Measurements from ENCODE around the gene TOLLIP.
"Not testable (repeated sequence)": the region's sequence is repeated elsewhere in the genome, so short reads cannot be mapped to it uniquely, and the experiment has no call there.

Gene TOLLIP

GRCh38 chr11:1271002-1271401 is 38.4 kb downstream of the TOLLIP start:
- TF ChIP-seq CTCF (IDR thresholded peaks at IDR 0.05; ENCODE audit: low read depth, low read length), result no peak
- Histone ChIP-seq H3K27me3 (ENCODE audit: insufficient read depth, low read depth, severe bottlenecking) (no peaks in the 10 kb centered on the region), H3K36me3 (peaks cover 10% of the 10 kb centered on the region), H3K27ac (no peak overlapping the region), H3K9me3 (ENCODE audit: severe bottlenecking) (no peaks in the 10 kb centered on the region), H3K4me3 (ENCODE audit: low read depth, low read length) (no peak overlapping the region)
- DNase-seq, result no peak

GRCh38 chr11:1270476-1270875 is 39.0 kb downstream of the TOLLIP start:
- TF ChIP-seq CTCF (IDR thresholded peaks at IDR 0.05; ENCODE audit: low read depth, low read length), result no peak
- Histone ChIP-seq H3K36me3 (peaks cover 6% of the 10 kb centered on the region), H3K4me3 (ENCODE audit: low read depth, low read length) (no peak overlapping the region), H3K9me3 (ENCODE audit: severe bottlenecking) (peaks cover 4% of the 10 kb centered on the region), H3K27ac (no peak overlapping the region), H3K27me3 (ENCODE audit: insufficient read depth, low read depth, severe bottlenecking) (no peaks in the 10 kb centered on the region)
- no peak for DNase-seq

GRCh38 chr11:1269957-1270356 is 39.5 kb downstream of the TOLLIP start:
- Histone ChIP-seq H3K9me3 (ENCODE audit: severe bottlenecking) (peaks cover 8% of the 10 kb centered on the region), H3K27ac (no peak overlapping the region), H3K36me3 (peaks cover under 1% of the 10 kb centered on the region), H3K4me3 (ENCODE audit: low read depth, low read length) (no peak overlapping the region), H3K27me3 (ENCODE audit: insufficient read depth, low read depth, severe bottlenecking) (no peaks in the 10 kb centered on the region)
- TF ChIP-seq CTCF (IDR thresholded peaks at IDR 0.05; ENCODE audit: low read depth, low read length), result no peak
- DNase-seq, result no peak

GRCh38 chr11:1267441-1268100 is 41.9 kb downstream of the TOLLIP start:
- H3K4me3 ChIP-seq (ENCODE audit: low read depth, low read length), result no peak overlapping the region
- H3K9me3 ChIP-seq (ENCODE audit: severe bottlenecking), result peaks cover 12% of the 10 kb centered on the region
- no peaks in the 10 kb centered on the region for H3K36me3 ChIP-seq
- no peak overlapping the region for H3K27ac ChIP-seq
- H3K27me3 ChIP-seq (ENCODE audit: insufficient read depth, low read depth, severe bottlenecking), result no peaks in the 10 kb centered on the region
- no peak for DNase-seq
- TF ChIP-seq CTCF (IDR thresholded peaks at IDR 0.05; ENCODE audit: low read depth, low read length), result no peak

GRCh38 chr11:1266976-1267375 is 42.5 kb downstream of the TOLLIP start:
- H3K36me3 ChIP-seq; H3K27me3 ChIP-seq (ENCODE audit: insufficient read depth, low read depth, severe bottlenecking); H3K4me3 ChIP-seq (ENCODE audit: low read depth, low read length); DNase-seq; H3K27ac ChIP-seq: not testable (repeated sequence)
- peaks cover 12% of the 10 kb centered on the region for H3K9me3 ChIP-seq (ENCODE audit: severe bottlenecking)

- DNase-seq; H3K27ac ChIP-seq; H3K27me3 ChIP-seq (ENCODE audit: insufficient read depth, low read depth, severe bottlenecking): not testable (repeated sequence)
Measured at GRCh38 chr11:1265480-1265879, 44.0 kb downstream of the TOLLIP start.

GRCh38 chr11:1264444-1264843 is 45.0 kb downstream of the TOLLIP start:
- DNase-seq, result peak; percentile 72
- H3K9me3 ChIP-seq (ENCODE audit: severe bottlenecking), result peaks cover 12% of the 10 kb centered on the region
- not testable (repeated sequence) for H3K27me3 ChIP-seq (ENCODE audit: insufficient read depth, low read depth, severe bottlenecking); H3K4me3 ChIP-seq (ENCODE audit: low read depth, low read length); H3K36me3 ChIP-seq
- 0 out of 2 replicates have a peak overlapping the region, but pooled peaks have one; percentile 16 for H3K27ac ChIP-seq
- peak; percentile 56 for TF ChIP-seq CTCF (IDR thresholded peaks at IDR 0.05; ENCODE audit: low read depth, low read length)

More at GRCh38 chr11:1265480-1265879, 44.0 kb downstream of the TOLLIP start:
- not testable (repeated sequence) for H3K4me3 ChIP-seq (ENCODE audit: low read depth, low read length); H3K36me3 ChIP-seq
- peaks cover 12% of the 10 kb centered on the region for H3K9me3 ChIP-seq (ENCODE audit: severe bottlenecking)
